GM10847 (cell line): ENCODE data around the gene PTPN4.

Experiments
- POLR2A ChIP-seq: IDR thresholded peaks from 2 replicates; pipeline ENCODE4 v1.6.1; 2011; ENCODE audit not compliant: insufficient read length; ENCODE audit errors: extremely low read depth

PTPN4 gene

DNA sequence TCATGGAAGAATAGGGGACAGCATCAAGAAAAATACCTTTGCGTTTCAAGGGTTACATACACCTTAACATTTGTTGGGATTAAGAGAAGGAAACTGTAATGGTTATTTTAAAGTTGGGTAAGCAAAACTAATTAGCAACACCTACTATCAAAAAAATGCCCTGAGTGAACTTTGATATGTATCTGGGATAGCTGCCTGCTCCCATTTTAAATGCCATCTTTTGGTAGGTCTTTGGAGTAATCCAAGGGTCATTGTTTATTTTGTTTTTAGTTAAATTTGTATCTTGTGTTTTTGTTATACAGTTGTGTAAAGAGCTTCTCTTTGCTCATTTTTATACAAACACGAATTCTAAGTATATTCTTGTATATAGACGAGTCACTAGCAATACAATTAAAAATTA is 9.9 kb downstream of the PTPN4 start:
- no peak for TF ChIP-seq POLR2A

DNA sequence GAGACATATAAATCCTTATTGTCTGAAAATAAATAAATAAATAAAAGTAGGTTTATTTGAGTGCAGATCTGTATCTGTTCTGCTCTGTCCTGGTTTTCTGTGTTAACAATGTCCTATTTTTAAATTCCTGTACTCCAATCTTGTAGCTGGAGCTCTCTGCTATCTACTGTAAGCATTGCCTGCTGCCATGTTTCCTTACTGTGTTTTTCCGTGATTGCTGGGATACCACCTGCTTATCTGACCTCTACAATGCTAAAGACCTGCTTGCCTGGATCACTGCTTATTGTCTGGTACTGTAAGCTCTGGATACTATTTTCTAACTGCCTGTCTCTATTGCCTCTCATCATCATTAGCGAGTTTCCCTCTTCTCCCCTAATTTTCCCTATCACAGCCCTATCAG is 11.6 kb downstream of the PTPN4 start:
- no peak for TF ChIP-seq POLR2A

DNA sequence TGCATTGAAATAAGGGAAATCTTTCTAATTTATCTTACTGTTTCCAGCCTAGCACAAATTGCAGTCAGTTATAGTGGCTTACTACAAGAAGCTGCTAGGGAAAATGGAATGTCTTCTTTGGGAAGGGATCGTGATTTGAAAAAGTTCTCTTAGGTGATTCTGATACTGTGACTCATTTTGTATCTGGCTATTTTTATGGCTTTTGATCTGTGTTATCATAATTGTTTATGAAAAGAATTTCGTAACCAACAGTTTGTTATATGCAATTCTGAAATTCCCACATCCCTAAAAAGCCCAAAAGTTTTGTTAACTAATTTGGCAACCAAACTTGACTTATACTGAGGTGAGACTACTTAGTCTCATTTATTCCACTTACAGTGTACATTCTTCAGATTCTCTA is 12.4 kb downstream of the PTPN4 start:
- no peak for TF ChIP-seq POLR2A

DNA sequence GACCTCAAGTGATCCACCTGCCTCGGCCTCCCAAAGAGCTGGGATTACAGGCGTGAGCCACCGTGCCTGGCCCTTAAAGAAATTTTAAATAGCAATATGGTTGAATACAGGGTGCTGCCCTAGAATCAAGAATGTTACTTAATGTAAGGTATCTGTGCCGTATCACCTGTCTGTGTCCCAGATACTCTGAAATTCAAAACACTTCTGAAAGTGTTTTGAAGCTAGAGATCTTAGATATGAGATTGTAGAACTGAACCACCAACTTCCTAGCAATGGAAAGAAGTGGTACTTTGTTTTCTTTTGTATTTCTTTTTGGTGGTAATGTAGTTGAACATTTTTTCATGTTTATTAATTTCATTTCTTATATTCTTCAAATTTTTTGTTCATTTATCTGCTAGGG is 13.0 kb downstream of the PTPN4 start:
- no peak for TF ChIP-seq POLR2A

- TF ChIP-seq POLR2A, result no peak
These were observed 14.3 kb downstream of the PTPN4 start for GRCh38 chr2:119774026-119774425.

DNA sequence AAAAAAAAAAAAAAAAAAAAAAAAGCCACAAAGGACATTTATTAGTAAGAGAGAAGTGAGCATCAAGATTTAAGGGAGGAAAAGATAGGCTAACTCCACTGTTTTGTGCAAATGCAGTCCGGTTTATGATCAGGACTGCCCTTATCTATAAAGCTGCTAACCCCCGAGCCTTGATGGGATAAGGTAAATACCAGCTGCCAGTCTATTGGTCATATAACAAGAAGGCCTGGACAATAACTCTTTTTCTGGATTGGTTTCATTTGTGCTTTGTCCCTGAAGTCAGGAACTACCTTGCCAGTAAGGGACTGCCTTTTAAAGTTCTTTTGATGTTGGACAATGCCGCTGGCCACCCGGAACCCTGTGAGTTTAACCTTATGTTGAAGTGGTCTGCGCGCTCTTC is 15.4 kb downstream of the PTPN4 start:
- TF ChIP-seq POLR2A, result no peak

GRCh38 chr2:119782308-119783027 is 22.7 kb downstream of the PTPN4 start:
- TF ChIP-seq POLR2A, result no peak

- TF ChIP-seq POLR2A, result no peak
These were observed 25.2 kb downstream of the PTPN4 start for GRCh38 chr2:119784876-119785275.

DNA sequence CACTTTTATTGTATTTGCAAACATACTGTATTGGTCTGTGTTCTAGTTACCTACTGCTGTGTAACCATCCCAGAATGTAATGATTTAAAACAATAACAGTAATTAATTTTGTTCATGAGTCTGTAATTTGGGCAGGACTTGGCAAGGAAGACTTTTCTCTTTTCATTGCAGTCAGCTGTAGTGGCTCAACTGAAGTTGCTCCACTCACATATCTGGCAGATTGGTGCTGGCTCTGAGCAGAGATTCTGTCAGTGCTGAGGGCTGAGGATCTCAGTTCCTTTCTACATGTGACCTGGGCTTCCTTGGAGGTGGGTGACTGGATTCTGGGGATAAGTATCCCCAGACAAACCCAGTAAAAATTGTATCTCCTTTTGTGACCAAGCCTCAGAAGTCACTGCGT is 26.6 kb downstream of the PTPN4 start:
- no peak for TF ChIP-seq POLR2A

GRCh38 chr2:119788752-119789151 is 29.0 kb downstream of the PTPN4 start:
- no peak for TF ChIP-seq POLR2A

DNA sequence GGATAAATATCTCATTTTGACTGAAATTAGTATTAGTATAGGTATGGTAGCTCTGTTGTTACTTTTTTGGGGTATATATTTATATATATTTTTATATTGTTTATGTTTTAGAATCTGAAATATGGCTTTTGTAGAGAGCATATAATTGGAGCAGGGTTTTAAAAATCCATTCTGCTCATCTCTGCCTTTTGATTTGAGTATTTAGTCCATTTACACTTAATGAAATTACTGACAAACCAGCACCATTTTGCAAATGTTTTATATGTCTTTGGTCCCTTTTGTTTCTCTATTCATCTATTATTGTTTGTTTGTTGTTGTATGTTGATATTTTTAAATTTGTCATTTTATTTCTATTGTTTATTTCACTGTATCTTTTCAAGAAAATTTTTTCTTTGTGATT is 30.7 kb downstream of the PTPN4 start:
- no peak for TF ChIP-seq POLR2A

DNA sequence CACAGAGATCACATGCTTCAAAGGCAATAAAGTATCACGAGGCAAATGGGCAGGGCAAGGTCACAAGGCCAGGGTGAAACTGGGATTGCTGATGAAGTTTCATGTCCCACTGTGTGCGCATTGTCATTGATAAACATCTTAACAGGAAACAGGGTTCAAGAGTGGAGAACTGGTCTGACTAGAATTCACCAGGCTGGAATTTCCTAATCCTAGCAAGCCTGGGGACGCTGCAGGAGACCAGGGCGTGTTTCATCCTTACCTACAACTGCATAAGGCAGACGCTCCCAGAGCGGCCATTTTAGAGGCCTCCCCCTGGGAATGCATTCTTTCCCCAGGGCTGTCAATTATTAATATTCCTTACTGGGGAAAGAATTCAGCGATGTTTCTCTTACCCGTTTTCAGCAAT is 33.2 kb downstream of the PTPN4 start:
- no peak for TF ChIP-seq POLR2A

- TF ChIP-seq POLR2A, result no peak
These were observed 34.5 kb downstream of the PTPN4 start for GRCh38 chr2:119794237-119794636.

DNA sequence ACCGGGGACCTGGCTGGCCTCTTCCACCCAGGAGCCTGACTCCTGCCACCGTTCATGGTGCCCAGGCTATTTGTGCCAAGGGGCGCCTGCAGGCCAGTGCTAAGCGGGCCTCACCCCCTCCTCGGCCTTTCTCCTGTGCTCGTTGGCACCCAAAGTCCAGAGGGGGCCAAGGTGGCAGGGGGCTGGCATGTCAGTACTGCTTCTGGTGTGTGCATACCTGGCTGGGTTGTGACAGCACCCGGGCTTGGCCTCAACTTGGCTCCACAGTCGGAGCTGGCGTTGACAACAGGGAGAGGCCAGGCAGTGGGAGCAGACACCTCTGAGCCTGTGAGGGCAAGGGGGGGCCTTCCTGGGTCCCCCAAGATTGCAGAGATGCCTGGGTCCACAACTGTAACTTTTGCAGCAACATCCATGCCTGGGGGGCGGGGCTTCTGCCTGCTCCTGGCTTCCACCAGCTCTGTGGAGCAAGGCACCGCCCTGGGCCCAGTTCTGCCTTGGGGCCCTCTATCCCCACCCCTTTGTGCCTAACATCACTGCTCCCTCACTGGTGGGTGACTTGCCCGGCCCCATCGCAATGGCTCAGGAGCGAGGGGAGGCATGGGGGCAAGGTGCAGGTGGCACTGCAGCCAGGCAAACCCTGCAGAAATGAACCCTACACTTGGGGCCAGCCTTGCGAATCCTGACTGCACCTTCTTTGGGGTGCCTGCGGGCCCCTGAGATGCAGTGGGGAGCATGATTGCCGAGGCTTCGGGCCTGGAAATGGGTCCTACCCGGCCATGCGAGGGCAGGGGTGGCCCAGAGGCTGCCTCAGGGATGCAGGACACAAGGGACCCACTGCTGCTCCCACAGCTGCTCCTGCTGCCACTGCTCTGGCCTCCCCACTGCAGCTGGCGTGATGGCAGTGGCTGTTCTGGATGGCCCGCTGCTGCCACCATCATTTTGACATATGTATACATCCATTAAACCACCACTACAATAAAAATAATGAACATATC is 35.9 kb downstream of the PTPN4 start:
- TF ChIP-seq POLR2A, result no peak

- no peak for TF ChIP-seq POLR2A
These were observed 40.7 kb downstream of the PTPN4 start for GRCh38 chr2:119800376-119800902.

DNA sequence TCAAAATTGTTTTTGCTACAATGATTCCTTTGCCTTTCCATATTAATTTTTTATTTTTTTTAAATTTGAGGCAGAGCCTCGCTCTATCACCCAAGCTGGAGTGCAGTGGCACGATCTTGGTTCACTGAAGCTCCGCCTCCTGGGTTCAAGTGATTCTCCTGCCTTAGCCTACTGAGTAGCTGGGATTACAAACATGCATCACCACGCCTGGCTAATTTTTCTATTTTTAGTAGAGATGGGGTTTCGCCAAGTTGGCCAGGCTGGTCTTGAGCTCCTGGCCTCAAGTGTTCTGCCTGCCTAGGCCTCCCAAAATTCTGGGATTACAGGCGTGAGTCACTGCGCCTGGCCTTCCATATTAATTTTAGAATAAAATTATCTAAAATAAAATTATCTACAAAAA is 41.3 kb downstream of the PTPN4 start:
- TF ChIP-seq POLR2A, result no peak

DNA sequence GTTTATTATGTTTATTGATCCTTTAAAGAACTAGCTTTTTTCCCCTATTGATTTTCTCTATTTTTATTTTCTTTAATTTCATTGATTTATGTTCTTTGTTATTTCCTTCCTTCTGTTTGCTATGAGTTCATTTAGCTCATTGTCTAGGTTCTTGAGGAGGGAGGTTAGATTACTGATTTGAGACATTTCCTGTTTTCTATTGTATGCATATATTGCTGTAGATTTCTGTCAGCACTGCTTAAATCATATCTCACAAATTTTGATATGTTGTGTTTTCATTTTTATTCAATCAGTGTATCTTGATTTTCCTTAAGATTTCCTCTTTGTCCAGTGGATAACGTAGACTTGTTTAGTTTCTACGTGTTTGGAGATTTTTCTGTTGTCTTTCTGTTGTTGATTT is 43.4 kb downstream of the PTPN4 start:
- no peak for TF ChIP-seq POLR2A
